Transverse colon (tissue), 4 donors: Measurements from ENCODE around the gene CCNE1.

Source experiments
- CTCF ChIP-seq, 5 experiments: fragments of 200-600 bp in 3 of 5; fragments of 450-650 bp in 2 of 5; sonication (generic) in 3 of 5; IDR thresholded peaks; 1 replicate in 2 of 5; 2 replicates in 3 of 5; pipeline ENCODE4 v1.5.1; 2016 to 2017; ENCODE audit warnings: antibody characterized with exemption in 5 of 5, inconsistent platforms in 3 of 5, mild to moderate bottlenecking in 2 of 5, moderate library complexity in 1 of 5
- EP300 ChIP-seq: sonication (generic); formaldehyde crosslinking; IDR thresholded peaks from one replicate; pipeline ENCODE4 v1.6.1; 2017; ENCODE audit warnings: antibody characterized with exemption, low read depth
- POLR2A ChIP-seq: fragments of 450-650 bp; IDR thresholded peaks from one replicate; pipeline ENCODE4 v1.6.1; 2016; ENCODE audit warnings: antibody characterized with exemption, mild to moderate bottlenecking, moderate library complexity
- POLR2AphosphoS5 ChIP-seq, 3 donors: sonication (generic); formaldehyde crosslinking; IDR thresholded peaks; one replicate each; pipeline ENCODE4 v1.6.1; 2016; ENCODE audit warnings: antibody characterized with exemption in 3 of 3

GRCh38 chr19:29773141-29773540 is 38.6 kb upstream of the CCNE1 start:
- TF ChIP-seq CTCF (IDR thresholded peaks at IDR 0.05) (no peak), POLR2AphosphoS5 (IDR thresholded peaks at IDR 0.05) (no peak), POLR2A (no peak), EP300 (no peak)
